ENCODE results near the gene WFDC1.

Gene WFDC1

GRCh38 chr16:84369938-84370627 lies 75.4 kb downstream of the WFDC1 start:
- Histone ChIP-seq H3K27me3 (replicated peaks) (peaks cover 45% of the 10 kb centered on the region), H3K36me3 (replicated peaks) (no peaks in the 10 kb centered on the region), H3K4me3 (ENCODE audit: low read depth, low read length) (no peak overlapping the region), H3K27ac (no peak overlapping the region)
- in situ Hi-C loops (cut with HindIII; ENCODE audit: low pct_ligation_motif_present, low sequenced_read_pairs), result no loop called here
- no peak for DNase-seq
- TF ChIP-seq CTCF (IDR thresholded peaks at IDR 0.05; ENCODE audit: low read depth, low read length, missing control alignments), result no peak

- Histone ChIP-seq H3K36me3 (replicated peaks) (no peaks in the 10 kb centered on the region), H3K27ac (no peak overlapping the region), H3K4me3 (ENCODE audit: low read depth, low read length) (no peak overlapping the region), H3K27me3 (replicated peaks) (peaks cover 45% of the 10 kb centered on the region)
- in situ Hi-C loops (cut with HindIII; ENCODE audit: low pct_ligation_motif_present, low sequenced_read_pairs), result no loop called here
- no peak for TF ChIP-seq CTCF (IDR thresholded peaks at IDR 0.05; ENCODE audit: low read depth, low read length, missing control alignments)
- no peak for DNase-seq
Measured at GRCh38 chr16:84370723-84371552, 76.3 kb downstream of the WFDC1 start.

- Histone ChIP-seq H3K27ac (no peak overlapping the region), H3K36me3 (replicated peaks) (no peaks in the 10 kb centered on the region), H3K27me3 (replicated peaks) (peaks cover 44% of the 10 kb centered on the region), H3K4me3 (ENCODE audit: low read depth, low read length) (no peak overlapping the region)
- DNase-seq, result no peak
- in situ Hi-C loops (cut with HindIII; ENCODE audit: low pct_ligation_motif_present, low sequenced_read_pairs), result no loop called here
- no peak for TF ChIP-seq CTCF (IDR thresholded peaks at IDR 0.05; ENCODE audit: low read depth, low read length, missing control alignments)
Measured at GRCh38 chr16:84371553-84371865, 76.8 kb downstream of the WFDC1 start.

- TF ChIP-seq CTCF (IDR thresholded peaks at IDR 0.05; ENCODE audit: low read depth, low read length, missing control alignments), result no peak
- in situ Hi-C loops (cut with HindIII; ENCODE audit: low pct_ligation_motif_present, low sequenced_read_pairs), result no loop called here
- DNase-seq, result no peak
Measured at GRCh38 chr16:84373907-84374489, 79.3 kb downstream of the WFDC1 start.

GRCh38 chr16:84378099-84378498 lies 83.4 kb downstream of the WFDC1 start:
- in situ Hi-C loops (cut with HindIII; ENCODE audit: low pct_ligation_motif_present, low sequenced_read_pairs), result no loop called here
- no peaks in the 10 kb centered on the region for H3K27me3 ChIP-seq (replicated peaks)
- H3K4me3 ChIP-seq (ENCODE audit: low read depth, low read length), result no peak overlapping the region
- H3K27ac ChIP-seq, result no peak overlapping the region
- no peak for DNase-seq
- H3K36me3 ChIP-seq (replicated peaks), result no peaks in the 10 kb centered on the region
- TF ChIP-seq CTCF (IDR thresholded peaks at IDR 0.05; ENCODE audit: low read depth, low read length, missing control alignments), result no peak

More at GRCh38 chr16:84373907-84374489, 79.3 kb downstream of the WFDC1 start:
- H3K36me3 ChIP-seq (replicated peaks), result no peaks in the 10 kb centered on the region
- H3K27ac ChIP-seq, result no peak overlapping the region
- no peak overlapping the region for H3K4me3 ChIP-seq (ENCODE audit: low read depth, low read length)
- peaks cover 20% of the 10 kb centered on the region for H3K27me3 ChIP-seq (replicated peaks)

Measured in brain microvascular endothelial cell (primary cell).